ENCODE measurements around the gene GGTLC1.

Gene GGTLC1

DNA sequence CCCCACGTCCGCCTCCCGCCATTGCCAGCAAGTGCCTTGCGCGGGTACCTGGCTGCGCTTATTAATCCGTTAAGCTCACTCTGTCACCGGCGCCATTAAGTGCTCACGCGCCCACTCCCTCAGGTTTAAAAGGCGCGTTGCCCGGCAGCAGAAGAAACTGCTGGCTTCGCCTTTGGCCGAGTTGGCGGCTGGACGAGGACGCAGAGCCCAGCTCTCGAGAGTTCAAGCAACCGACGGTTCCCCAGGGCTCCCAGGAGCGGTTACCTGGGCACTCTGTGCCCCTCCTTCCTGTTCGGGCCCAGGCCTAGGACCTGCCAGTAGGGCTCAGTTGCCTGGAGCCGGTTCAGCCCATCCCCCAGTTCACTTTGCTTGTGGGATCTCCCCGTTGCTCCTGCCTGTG is at the start of gene GGTLC1:
TSS of gene GGTLC1 (minus strand) at position 219 of the 400 bp plus-strand sequence. CDS start 2,168 bp downstream, outside the sequence.
- in situ Hi-C loops (cut with HindIII; ENCODE audit: low sequenced_read_pairs), result no loop called here
- H3K4me3 ChIP-seq (ENCODE audit: low read depth, low read length), result no peak within 1 kb of the TSS
- TF ChIP-seq, protein P1, sequence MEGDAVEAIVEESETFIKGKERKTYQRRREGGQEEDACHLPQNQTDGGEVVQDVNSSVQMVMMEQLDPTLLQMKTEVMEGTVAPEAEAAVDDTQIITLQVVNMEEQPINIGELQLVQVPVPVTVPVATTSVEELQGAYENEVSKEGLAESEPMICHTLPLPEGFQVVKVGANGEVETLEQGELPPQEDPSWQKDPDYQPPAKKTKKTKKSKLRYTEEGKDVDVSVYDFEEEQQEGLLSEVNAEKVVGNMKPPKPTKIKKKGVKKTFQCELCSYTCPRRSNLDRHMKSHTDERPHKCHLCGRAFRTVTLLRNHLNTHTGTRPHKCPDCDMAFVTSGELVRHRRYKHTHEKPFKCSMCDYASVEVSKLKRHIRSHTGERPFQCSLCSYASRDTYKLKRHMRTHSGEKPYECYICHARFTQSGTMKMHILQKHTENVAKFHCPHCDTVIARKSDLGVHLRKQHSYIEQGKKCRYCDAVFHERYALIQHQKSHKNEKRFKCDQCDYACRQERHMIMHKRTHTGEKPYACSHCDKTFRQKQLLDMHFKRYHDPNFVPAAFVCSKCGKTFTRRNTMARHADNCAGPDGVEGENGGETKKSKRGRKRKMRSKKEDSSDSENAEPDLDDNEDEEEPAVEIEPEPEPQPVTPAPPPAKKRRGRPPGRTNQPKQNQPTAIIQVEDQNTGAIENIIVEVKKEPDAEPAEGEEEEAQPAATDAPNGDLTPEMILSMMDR (IDR thresholded peaks at IDR 0.05; ENCODE audit: low read depth, low read length, missing control alignments), result no peak
- no peak for DNase-seq (ENCODE audit: low read depth)

DNA sequence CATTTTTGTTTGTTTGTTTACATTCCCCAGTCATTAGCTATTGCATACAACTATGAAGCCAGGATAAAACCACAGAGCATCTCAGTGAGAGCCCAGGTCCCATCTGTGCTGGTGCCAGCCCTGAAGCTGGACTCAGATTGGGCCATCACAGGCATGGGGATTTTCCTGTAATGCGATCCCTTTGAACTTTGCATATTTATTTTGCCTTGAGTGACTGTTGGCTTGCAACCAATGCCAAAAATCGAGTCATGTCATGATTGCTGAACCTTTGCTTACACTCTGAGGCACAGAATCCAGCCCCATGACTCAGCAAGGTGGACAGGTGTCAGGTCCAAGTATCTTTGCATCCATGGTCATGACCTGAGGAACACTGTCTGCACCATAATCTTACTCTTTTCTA is 46.2 kb upstream of the GGTLC1 start:
- TF ChIP-seq, protein P1 (IDR thresholded peaks at IDR 0.05; ENCODE audit: low read depth, low read length, missing control alignments), result no peak
- no peak overlapping the region for H3K4me3 ChIP-seq (ENCODE audit: low read depth, low read length)
- no peak for DNase-seq (ENCODE audit: low read depth)
- in situ Hi-C loops (cut with HindIII; ENCODE audit: low sequenced_read_pairs), result loop anchor here (10.0 kb wide), 1 partner anchor 1120 kb away; no protein-coding TSS in a partner anchor

DNA sequence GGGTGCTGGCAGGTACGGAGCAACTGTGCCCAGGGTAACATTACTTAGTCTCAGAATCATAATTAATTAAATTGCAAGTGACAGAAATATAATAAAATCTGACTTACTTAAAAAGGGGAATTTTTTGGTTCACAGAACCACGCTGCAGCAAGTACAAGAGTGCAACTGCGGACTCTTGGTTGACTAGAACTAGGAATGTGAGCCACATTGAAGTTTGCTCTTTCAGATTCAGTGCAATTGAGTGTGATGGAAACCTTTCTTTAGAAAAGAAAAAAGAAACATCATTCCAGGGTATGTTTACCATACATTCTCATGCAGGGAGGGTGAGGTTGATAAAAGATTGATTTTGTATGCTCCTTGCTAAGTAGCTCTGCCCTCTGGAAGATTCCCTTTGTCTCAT is 45.0 kb upstream of the GGTLC1 start:
- DNase-seq (ENCODE audit: low read depth), result no peak
- in situ Hi-C loops (cut with HindIII; ENCODE audit: low sequenced_read_pairs), result loop anchor here (10.0 kb wide), 1 partner anchor 1121 kb away; no protein-coding TSS in a partner anchor

DNA sequence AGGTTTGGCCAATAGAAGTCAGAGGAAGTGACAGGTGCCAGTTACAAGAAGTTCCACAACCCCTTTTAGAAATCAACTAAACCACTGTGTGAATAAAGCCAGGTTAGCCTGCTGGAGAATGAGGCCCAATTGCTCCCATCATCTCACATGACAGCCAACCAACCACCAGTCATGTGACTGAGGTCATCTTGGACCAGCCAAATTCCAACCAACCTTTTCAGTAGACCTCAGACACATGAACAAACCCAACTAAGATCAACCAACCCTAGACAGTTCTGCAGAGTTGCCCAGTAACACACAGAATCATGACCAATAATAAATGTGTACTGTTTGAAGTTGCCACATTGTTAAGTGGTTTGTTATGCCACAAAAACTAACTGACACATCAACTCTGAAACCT is 44.6 kb upstream of the GGTLC1 start:
- in situ Hi-C loops (cut with HindIII; ENCODE audit: low sequenced_read_pairs), result loop anchor here (10.0 kb wide), 1 partner anchor 1122 kb away; no protein-coding TSS in a partner anchor
- no peak for DNase-seq (ENCODE audit: low read depth)
- TF ChIP-seq, protein P1 (IDR thresholded peaks at IDR 0.05; ENCODE audit: low read depth, low read length, missing control alignments), result no peak

More for the DNA sequence above, 45.0 kb upstream of the GGTLC1 start:
- H3K4me3 ChIP-seq (ENCODE audit: low read depth, low read length), result no peak overlapping the region
- TF ChIP-seq, protein P1 (IDR thresholded peaks at IDR 0.05; ENCODE audit: low read depth, low read length, missing control alignments), result no peak

DNA sequence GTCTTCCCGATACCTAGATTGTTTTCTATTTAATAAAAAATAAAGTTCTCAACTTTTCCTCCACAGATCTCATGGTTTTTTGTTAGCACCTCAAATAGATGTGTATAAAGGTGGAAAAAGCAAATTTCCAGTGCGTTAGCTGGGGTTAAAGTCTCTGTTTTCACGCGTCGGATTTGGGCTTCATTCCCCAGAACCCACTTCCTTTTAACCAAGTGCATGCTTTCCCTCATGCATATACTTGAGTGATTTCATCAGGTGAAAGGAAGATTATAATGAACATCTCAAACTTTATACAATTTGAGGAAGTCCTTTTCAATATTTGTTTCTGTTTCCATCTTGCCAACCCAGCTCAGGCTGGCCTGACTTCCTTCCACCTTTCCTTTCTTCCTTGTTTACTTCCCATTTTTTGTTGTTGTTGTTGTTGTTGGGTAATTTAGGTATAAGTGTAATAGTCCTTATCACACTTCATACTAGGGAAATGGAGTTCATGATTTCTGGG is 43.9 kb upstream of the GGTLC1 start:
- in situ Hi-C loops (cut with HindIII; ENCODE audit: low sequenced_read_pairs), result loop anchor here (10.0 kb wide), 1 partner anchor 1122 kb away; no protein-coding TSS in a partner anchor
- TF ChIP-seq, protein P1 (IDR thresholded peaks at IDR 0.05; ENCODE audit: low read depth, low read length, missing control alignments), result no peak
- no peak overlapping the region for H3K4me3 ChIP-seq (ENCODE audit: low read depth, low read length)
- no peak for DNase-seq (ENCODE audit: low read depth)

More for the DNA sequence above, 44.6 kb upstream of the GGTLC1 start:
- no peak overlapping the region for H3K4me3 ChIP-seq (ENCODE audit: low read depth, low read length)

DNA sequence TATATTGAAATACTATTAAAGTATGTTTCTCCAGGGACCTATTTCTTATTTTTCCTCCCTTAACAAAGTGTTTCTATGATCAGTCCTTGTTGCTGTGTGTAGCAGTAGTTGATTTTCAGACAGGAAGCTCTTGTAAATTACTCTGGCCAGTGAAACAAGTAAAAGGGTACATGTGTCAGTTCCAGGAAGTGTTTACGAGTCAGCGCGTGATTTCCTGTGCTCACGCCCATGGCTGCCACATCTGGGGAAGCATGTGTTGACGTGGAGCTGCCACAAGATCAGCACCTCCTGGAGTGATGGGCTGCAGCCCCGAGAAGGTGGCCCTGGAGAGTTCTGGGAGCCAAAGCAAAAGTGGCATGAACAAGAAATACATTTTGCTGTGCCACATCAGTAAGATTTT is 38.6 kb upstream of the GGTLC1 start:
- no peak overlapping the region for H3K4me3 ChIP-seq (ENCODE audit: low read depth, low read length)
- TF ChIP-seq, protein P1 (IDR thresholded peaks at IDR 0.05; ENCODE audit: low read depth, low read length, missing control alignments), result no peak
- in situ Hi-C loops (cut with HindIII; ENCODE audit: low sequenced_read_pairs), result no loop called here
- no peak for DNase-seq (ENCODE audit: low read depth)

All from astrocyte of the cerebellum (primary cell).